ENCODE measurements around the gene HBA1. TPM values are rescaled to one million over a fixed set of nuclear protein-coding genes. Genes with fewer than 3 reads are reported as not detected.
A peak's percentile ranks its signal among the peaks of the same experiment; 100 is the strongest.

HBA1 gene
- total and polyA plus RNA-seq, 9 of the 15 experiments (the other 6 are each of a cell fraction or from before 2014, with no cell fraction given), result 128 to 2,388 (median 380) TPM

DNA sequence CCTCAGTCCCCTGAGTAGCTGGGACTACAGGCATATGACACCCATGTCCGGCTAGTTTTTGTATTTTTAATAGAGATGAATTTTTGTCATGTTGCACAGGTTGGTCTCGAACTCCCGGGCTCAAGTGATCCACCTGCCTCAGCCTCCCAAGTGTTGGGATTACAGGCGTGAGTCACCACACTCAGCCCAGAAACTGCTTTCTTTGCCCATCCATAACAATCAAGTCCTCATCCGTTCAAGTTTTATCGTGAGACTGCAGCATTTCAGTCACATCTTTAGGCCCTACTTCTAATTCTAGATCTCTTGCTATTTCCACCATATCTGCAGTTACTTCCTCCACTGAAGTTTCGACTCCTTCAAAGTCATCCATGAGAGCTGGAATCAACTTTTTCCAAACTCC is 44.4 kb upstream of the HBA1 start:
- BruUV-seq (replicated peaks), result no TSS peak
- H3K36me3 ChIP-seq (ENCODE audit: control insufficient read depth, insufficient read depth, low read length), result peaks cover 38% of the 10 kb centered on the region
- ChIA-PET CTCF (ENCODE audit: low intra/inter-chr PET ratio) (interaction anchor here (0.7 kb wide), 1 partner anchor 35 kb away, joined by 3 read pairs; no protein-coding TSS in a partner anchor), POLR2A (interaction anchor here (0.6 kb wide), 1 partner anchor 40 kb away, joined by 3 read pairs; no protein-coding TSS in a partner anchor)
- in situ Hi-C loops (cut with MboI), result no loop called here
- peak overlapping the region in 1 of 2 experiments; percentile 54; a peak in 1 of 4 replicates for H3K9ac ChIP-seq (ENCODE audit: insufficient read depth in 1 of 2, low read depth in 2 of 2, low read length in 2 of 2)
- no peak overlapping the region for H2AFZ ChIP-seq (ENCODE audit: low read depth, low read length)
- DNase-seq (ENCODE audit: extremely low read depth in 1 of 4, low spot score in 3 of 4) (peak in 1 of 4 experiments; percentile 48), ATAC-seq (peak; percentile 17), FAIRE-seq (peak; percentile 6)
- no peaks in the 10 kb centered on the region for H3K27me3 ChIP-seq (ENCODE audit: control insufficient read depth in 2 of 2, insufficient read depth in 2 of 2, low read length in 2 of 2)
- 36% methylated on average over 7 of the region's 7 CpGs for WGBS (ENCODE audit: insufficient coverage, low coverage, missing lambda C conversion rate)
- H3K9me1 ChIP-seq (ENCODE audit: control insufficient read depth, insufficient read depth, low read length), result no peaks in the 10 kb centered on the region
- no peaks in the 10 kb centered on the region for H3K9me3 ChIP-seq (replicated peaks; ENCODE audit: control insufficient read depth, insufficient read depth, low read depth, low read length)
- peaks cover 82% of the 10 kb centered on the region for H3K79me2 ChIP-seq (ENCODE audit: control insufficient read depth, insufficient read depth, low read length)
- peak overlapping the region; percentile 36; the same call in 1 of the 3 replicates for H3K27ac ChIP-seq (ENCODE audit: extremely low read depth, low read depth, low read length)
- intact Hi-C loops (cut with micrococcal nuclease), result no loop called here
- H4K20me1 ChIP-seq (replicated peaks; ENCODE audit: control insufficient read depth, insufficient read depth, low read length), result no peaks in the 10 kb centered on the region
- H3K4me2 ChIP-seq (ENCODE audit: insufficient read depth, low read length), result peak overlapping the region; percentile 24; the same call in 1 of the 2 replicates
- no peak overlapping the region for H3K4me3 ChIP-seq
- H3K4me1 ChIP-seq (replicated peaks in 1 of 2; ENCODE audit: control insufficient read depth in 2 of 2, insufficient read depth in 2 of 2, low read length in 2 of 2), result peaks cover 37 to 38% of the 10 kb centered on the region in 2 experiments; a peak in 4 of 5 replicates
- no peak for TF ChIP-seq PURB (CRISPR knock-in tag; IDR thresholded peaks at IDR 0.05; ENCODE audit: low read depth)
- TF ChIP-seq MTA2 (IDR thresholded peaks at IDR 0.05; ENCODE audit: low read depth), result no peak
- no peak for TF ChIP-seq MTA3 (IDR thresholded peaks at IDR 0.05; ENCODE audit: borderline replicate concordance)
- TF ChIP-seq TCF3 (CRISPR knock-in tag; IDR thresholded peaks at IDR 0.05), result peak; percentile 55
- no peak for TF ChIP-seq NR2C1 (IDR thresholded peaks at IDR 0.05)
- TF ChIP-seq NR2C1 (tag; IDR thresholded peaks at IDR 0.05), result no peak
- TF ChIP-seq NR4A1 (CRISPR knock-in tag; IDR thresholded peaks at IDR 0.05), result no peak
- TF ChIP-seq NR4A1 (tag; IDR thresholded peaks at IDR 0.05), result no peak
- TF ChIP-seq, protein P1, sequence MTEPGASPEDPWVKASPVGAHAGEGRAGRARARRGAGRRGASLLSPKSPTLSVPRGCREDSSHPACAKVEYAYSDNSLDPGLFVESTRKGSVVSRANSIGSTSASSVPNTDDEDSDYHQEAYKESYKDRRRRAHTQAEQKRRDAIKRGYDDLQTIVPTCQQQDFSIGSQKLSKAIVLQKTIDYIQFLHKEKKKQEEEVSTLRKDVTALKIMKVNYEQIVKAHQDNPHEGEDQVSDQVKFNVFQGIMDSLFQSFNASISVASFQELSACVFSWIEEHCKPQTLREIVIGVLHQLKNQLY (CRISPR knock-in tag; conservative IDR thresholded peaks at IDR 0.05), result no peak
- TF ChIP-seq, protein P2, sequence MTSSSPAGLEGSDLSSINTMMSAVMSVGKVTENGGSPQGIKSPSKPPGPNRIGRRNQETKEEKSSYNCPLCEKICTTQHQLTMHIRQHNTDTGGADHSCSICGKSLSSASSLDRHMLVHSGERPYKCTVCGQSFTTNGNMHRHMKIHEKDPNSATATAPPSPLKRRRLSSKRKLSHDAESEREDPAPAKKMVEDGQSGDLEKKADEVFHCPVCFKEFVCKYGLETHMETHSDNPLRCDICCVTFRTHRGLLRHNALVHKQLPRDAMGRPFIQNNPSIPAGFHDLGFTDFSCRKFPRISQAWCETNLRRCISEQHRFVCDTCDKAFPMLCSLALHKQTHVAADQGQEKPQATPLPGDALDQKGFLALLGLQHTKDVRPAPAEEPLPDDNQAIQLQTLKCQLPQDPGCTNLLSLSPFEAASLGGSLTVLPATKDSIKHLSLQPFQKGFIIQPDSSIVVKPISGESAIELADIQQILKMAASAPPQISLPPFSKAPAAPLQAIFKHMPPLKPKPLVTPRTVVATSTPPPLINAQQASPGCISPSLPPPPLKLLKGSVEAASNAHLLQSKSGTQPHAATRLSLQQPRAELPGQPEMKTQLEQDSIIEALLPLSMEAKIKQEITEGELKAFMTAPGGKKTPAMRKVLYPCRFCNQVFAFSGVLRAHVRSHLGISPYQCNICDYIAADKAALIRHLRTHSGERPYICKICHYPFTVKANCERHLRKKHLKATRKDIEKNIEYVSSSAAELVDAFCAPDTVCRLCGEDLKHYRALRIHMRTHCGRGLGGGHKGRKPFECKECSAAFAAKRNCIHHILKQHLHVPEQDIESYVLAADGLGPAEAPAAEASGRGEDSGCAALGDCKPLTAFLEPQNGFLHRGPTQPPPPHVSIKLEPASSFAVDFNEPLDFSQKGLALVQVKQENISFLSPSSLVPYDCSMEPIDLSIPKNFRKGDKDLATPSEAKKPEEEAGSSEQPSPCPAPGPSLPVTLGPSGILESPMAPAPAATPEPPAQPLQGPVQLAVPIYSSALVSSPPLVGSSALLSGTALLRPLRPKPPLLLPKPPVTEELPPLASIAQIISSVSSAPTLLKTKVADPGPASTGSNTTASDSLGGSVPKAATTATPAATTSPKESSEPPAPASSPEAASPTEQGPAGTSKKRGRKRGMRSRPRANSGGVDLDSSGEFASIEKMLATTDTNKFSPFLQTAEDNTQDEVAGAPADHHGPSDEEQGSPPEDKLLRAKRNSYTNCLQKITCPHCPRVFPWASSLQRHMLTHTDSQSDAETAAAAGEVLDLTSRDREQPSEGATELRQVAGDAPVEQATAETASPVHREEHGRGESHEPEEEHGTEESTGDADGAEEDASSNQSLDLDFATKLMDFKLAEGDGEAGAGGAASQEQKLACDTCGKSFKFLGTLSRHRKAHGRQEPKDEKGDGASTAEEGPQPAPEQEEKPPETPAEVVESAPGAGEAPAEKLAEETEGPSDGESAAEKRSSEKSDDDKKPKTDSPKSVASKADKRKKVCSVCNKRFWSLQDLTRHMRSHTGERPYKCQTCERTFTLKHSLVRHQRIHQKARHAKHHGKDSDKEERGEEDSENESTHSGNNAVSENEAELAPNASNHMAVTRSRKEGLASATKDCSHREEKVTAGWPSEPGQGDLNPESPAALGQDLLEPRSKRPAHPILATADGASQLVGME (CRISPR knock-in tag; IDR thresholded peaks at IDR 0.05), result no peak
- no peak for TF ChIP-seq RHOXF2B (CRISPR knock-in tag; conservative IDR thresholded peaks at IDR 0.05)
- no peak for TF ChIP-seq BRD9 (IDR thresholded peaks at IDR 0.05; ENCODE audit: low read depth, partially characterized antibody)
- no peak for TF ChIP-seq NFIC (IDR thresholded peaks at IDR 0.05)
- no peak for TF ChIP-seq STAG1 (CRISPR knock-in tag; IDR thresholded peaks at IDR 0.05; ENCODE audit: borderline replicate concordance)
- TF ChIP-seq KHSRP (IDR thresholded peaks at IDR 0.05), result no peak
- TF ChIP-seq BMI1 (IDR thresholded peaks at IDR 0.05; ENCODE audit: low read length), result no peak
